H1 (cell line): ENCODE measurements around the gene DEFB126. TPM values are rescaled to one million over a fixed set of nuclear protein-coding genes. Genes with fewer than 3 reads are reported as not detected.

Source experiments
- CTCF ChIA-PET: fragments of 300-600 bp; sonication (Branson Sonifier 250); formaldehyde crosslinking; loops from one replicate; lab custom pipeline; 2021; ENCODE audit not compliant: partially characterized antibody; lab: Charles Lee
- POLR2A ChIA-PET: fragments of 300-600 bp; sonication (Branson Sonifier 250); formaldehyde crosslinking; loops from one replicate; lab custom pipeline; 2021; ENCODE audit warnings: inconsistent platforms; ENCODE audit not compliant: partially characterized antibody; lab: Charles Lee
- DNase-seq, 2 experiments: peaks; one replicate each; pipeline versions ENCODE4 v3.0.0 to v3.0.0-alpha.2; 2010 to 2022; ENCODE audit warnings: low spot score in 2 of 2, low read depth in 1 of 2, mixed read lengths in 1 of 2
- FAIRE-seq: peaks from 2 replicates; lab custom pipeline; 2011; peaks lifted over from hg19 to GRCh38; lab: Jason Lieb, UNC
- H2AFZ ChIP-seq: 2 replicates; pipeline ENCODE4 v1.8.1; 2012; ENCODE audit warnings: low read length, inconsistent platforms
- H2AK5ac ChIP-seq: 2 replicates; pipeline ENCODE4 v1.6.1; 2013; ENCODE audit warnings: low read depth, low read length
- H2BK120ac ChIP-seq: replicated peaks from 2 replicates; pipeline ENCODE3; 2013; ENCODE audit warnings: low read depth, low read length, inconsistent platforms
- H2BK12ac ChIP-seq: 2 replicates; pipeline ENCODE4 v1.6.1; 2013; ENCODE audit warnings: low read depth, low read length
- H2BK15ac ChIP-seq: 2 replicates; pipeline ENCODE4 v1.6.1; 2013; ENCODE audit warnings: low read length
- H2BK20ac ChIP-seq: 2 replicates; pipeline ENCODE4 v1.6.1; 2013; ENCODE audit warnings: low read length
- H2BK5ac ChIP-seq: 2 replicates; pipeline ENCODE4 v1.6.1; 2013; ENCODE audit warnings: low read depth, low read length
- H3K14ac ChIP-seq: 2 replicates; pipeline ENCODE4 v1.6.1; 2013; ENCODE audit warnings: inconsistent platforms; ENCODE audit not compliant: insufficient read length
- H3K18ac ChIP-seq: 2 replicates; pipeline ENCODE4 v1.6.1; 2013; ENCODE audit warnings: low read length; ENCODE audit errors: extremely low read depth
- H3K23ac ChIP-seq: 2 replicates; pipeline ENCODE4 v1.6.1; 2013; ENCODE audit warnings: inconsistent platforms; ENCODE audit not compliant: insufficient read length
- H3K23me2 ChIP-seq: 2 replicates; pipeline ENCODE4 v1.6.1; 2013; ENCODE audit warnings: low read depth, low read length
- H3K27ac ChIP-seq: 2 replicates; pipeline ENCODE4 v1.6.1; 2011; ENCODE audit warnings: low read depth, low read length, inconsistent platforms
- H3K27me3 ChIP-seq, 4 experiments: replicated peaks in 1 of 4; 1 replicate in 1 of 4; 2 replicates in 3 of 4; pipeline versions ENCODE4 v1.6.1 to v1.8.1; 2011 to 2013; ENCODE audit warnings: low read length in 3 of 4, mild to moderate bottlenecking in 3 of 4, inconsistent platforms in 2 of 4, mixed read lengths in 2 of 4, moderate library complexity in 1 of 4; ENCODE audit not compliant: control insufficient read depth in 3 of 4, insufficient read depth in 3 of 4; ENCODE audit errors: extremely low read depth in 1 of 4
- H3K36me3 ChIP-seq, 4 experiments: 2 replicates each; pipeline versions ENCODE4 v1.6.1 to v1.8.1; 2011 to 2013; ENCODE audit warnings: mild to moderate bottlenecking in 4 of 4, low read length in 3 of 4, moderate library complexity in 2 of 4, control low read depth in 1 of 4, inconsistent platforms in 1 of 4; ENCODE audit not compliant: insufficient read depth in 4 of 4, control insufficient read depth in 2 of 4
- H3K4ac ChIP-seq: replicated peaks from 2 replicates; pipeline ENCODE3; 2013; ENCODE audit warnings: low read length, low read depth, mixed read lengths, inconsistent platforms; ENCODE audit not compliant: insufficient read length
- H3K4me1 ChIP-seq, 4 experiments: replicated peaks in 1 of 4; 1 replicate in 1 of 4; 2 replicates in 3 of 4; pipeline versions ENCODE4 v1.6.1 to v1.8.1; 2011 to 2013; ENCODE audit warnings: low read length in 3 of 4, inconsistent platforms in 2 of 4, mixed read lengths in 1 of 4; ENCODE audit not compliant: insufficient read depth in 4 of 4, control insufficient read depth in 3 of 4
- H3K4me2 ChIP-seq, 2 experiments: 2 replicates each; pipeline versions ENCODE4 v1.6.1 to v1.8.1; 2011 to 2013; ENCODE audit warnings: low read depth in 2 of 2, low read length in 2 of 2, control low read depth in 1 of 2, inconsistent platforms in 1 of 2, mild to moderate bottlenecking in 1 of 2; ENCODE audit not compliant: insufficient read depth in 1 of 2
- H3K4me3 ChIP-seq, 4 experiments: fragments of 200-600, 300-600 bp in 1 of 4; sonication (generic), shearing (Covaris generic), sonication (Bioruptor Twin) in 1 of 4; 2 replicates each; pipeline versions ENCODE4 v1.5.1 to v1.8.1; 2011 to 2016; ENCODE audit warnings: low read length in 4 of 4, low read depth in 3 of 4, control low read depth in 2 of 4, inconsistent platforms in 2 of 4, mild to moderate bottlenecking in 2 of 4, mixed read lengths in 1 of 4, moderate library complexity in 1 of 4; ENCODE audit not compliant: insufficient read depth in 2 of 4; ENCODE audit errors: extremely low read depth in 1 of 4
- H3K56ac ChIP-seq: replicated peaks from 2 replicates; pipeline ENCODE3; 2013; ENCODE audit warnings: low read depth, mild to moderate bottlenecking, mixed read lengths, low read length, inconsistent platforms; ENCODE audit not compliant: insufficient read length
- H3K79me1 ChIP-seq: 2 replicates; pipeline ENCODE4 v1.6.1; 2013; ENCODE audit warnings: low read depth, low read length, control low read depth
- H3K79me2 ChIP-seq, 2 experiments: 2 replicates each; pipeline versions ENCODE4 v1.6.1 to v1.8.1; 2012 to 2013; ENCODE audit warnings: low read length in 2 of 2, mild to moderate bottlenecking in 2 of 2, inconsistent platforms in 1 of 2; ENCODE audit not compliant: insufficient read depth in 2 of 2, control insufficient read depth in 1 of 2
- H3K9ac ChIP-seq, 4 experiments: replicated peaks in 1 of 4; 1 replicate in 1 of 4; 2 replicates in 3 of 4; pipeline versions ENCODE4 v1.6.1 to v1.8.1; 2011 to 2013; ENCODE audit warnings: low read depth in 3 of 4, low read length in 3 of 4, control low read depth in 2 of 4, mild to moderate bottlenecking in 2 of 4, moderate library complexity in 2 of 4, inconsistent platforms in 1 of 4; ENCODE audit errors: extremely low read depth in 1 of 4
- H3K9me3 ChIP-seq, 2 experiments: 2 replicates each; pipeline versions ENCODE4 v1.6.1 to v1.8.1; 2012 to 2013; ENCODE audit warnings: mild to moderate bottlenecking in 2 of 2, moderate library complexity in 2 of 2, control low read depth in 1 of 2, inconsistent platforms in 1 of 2, low read depth in 1 of 2, low read length in 1 of 2, mixed read lengths in 1 of 2; ENCODE audit not compliant: insufficient read depth in 2 of 2
- H4K20me1 ChIP-seq, 2 experiments: replicated peaks in 1 of 2; 2 replicates each; pipeline versions ENCODE3 to v1.8.1; 2011 to 2013; ENCODE audit warnings: inconsistent platforms in 2 of 2, low read length in 2 of 2, mild to moderate bottlenecking in 1 of 2; ENCODE audit not compliant: insufficient read depth in 2 of 2, control insufficient read depth in 1 of 2
- H4K5ac ChIP-seq: 2 replicates; pipeline ENCODE4 v1.6.1; 2013; ENCODE audit warnings: low read length, low read depth, mixed read lengths, inconsistent platforms; ENCODE audit not compliant: insufficient read length
- H4K8ac ChIP-seq: 2 replicates; pipeline ENCODE4 v1.8.0; 2013; ENCODE audit warnings: mild to moderate bottlenecking, moderate library complexity, low read length, inconsistent platforms; ENCODE audit not compliant: insufficient read depth; ENCODE audit errors: extremely low read depth
- H4K91ac ChIP-seq: replicated peaks from 2 replicates; pipeline ENCODE3; 2013; ENCODE audit warnings: low read length, mixed read lengths, inconsistent platforms; ENCODE audit not compliant: insufficient read length
- CEBPB ChIP-seq: IDR thresholded peaks from 2 replicates; pipeline ENCODE4 v1.6.1; 2012; ENCODE audit warnings: low read depth, low read length
- CHD2 ChIP-seq: IDR thresholded peaks from 2 replicates; pipeline ENCODE4 v1.6.1; 2012; ENCODE audit warnings: low read length, improper control_type of control experiment
- EGR1 ChIP-seq: IDR thresholded peaks from 2 replicates; pipeline ENCODE4 v1.6.1; 2011; ENCODE audit warnings: low read depth, low read length, borderline replicate concordance
- HDAC2 ChIP-seq, 2 experiments: fragments of 300-600 bp in 1 of 2; sonication (generic) in 1 of 2; IDR thresholded peaks; 2 replicates each; pipeline ENCODE4 v1.6.1; 2011 to 2012; ENCODE audit warnings: low read depth in 2 of 2, low read length in 2 of 2, mild to moderate bottlenecking in 2 of 2, moderate library complexity in 2 of 2, borderline replicate concordance in 1 of 2, inconsistent platforms in 1 of 2
- MAFK ChIP-seq: IDR thresholded peaks from 2 replicates; pipeline ENCODE4 v1.6.1; 2012; ENCODE audit warnings: low read depth, mild to moderate bottlenecking, improper control_type of control experiment, low read length
- SP4 ChIP-seq: IDR thresholded peaks from 2 replicates; pipeline ENCODE4 v1.6.1; 2012; ENCODE audit warnings: low read length, inconsistent platforms
- WGBS, 2 experiments: shearing (Covaris generic) in 1 of 2; methylation state at CpG; one replicate each; pipeline versions ENCODE4 v1.1.6 to v1.1.7; 2013 to 2015; ENCODE audit warnings: low lambda C conversion rate in 2 of 2, mixed read lengths in 2 of 2, inconsistent platforms in 1 of 2, low coverage in 1 of 2, missing lambda C conversion rate in 1 of 2; ENCODE audit not compliant: insufficient replicate concordance in 2 of 2, insufficient coverage in 1 of 2, insufficient read length in 1 of 2; ENCODE audit errors: extremely low coverage in 1 of 2, missing lambda C conversion rate in 1 of 2; 5-methylcytosine and 5-hydroxymethylcytosine counted together
- polyA plus RNA-seq, 7 experiments: library from polyadenylated mRNA; depleted of rRNA in 3 of 7; stranded (reverse) in 5 of 7; unstranded in 2 of 7; fragments of >200 nt in 5 of 7; fragments of 200-250 nt in 2 of 7; gene quantifications; 1 replicate in 5 of 7; 2 replicates in 1 of 7; 4 replicates in 1 of 7; pipeline versions ENCODE4 v1.2.1 to v1.2.3, GENCODE V29; 2011 to 2013; ENCODE audit warnings: missing spikeins in 2 of 7, mixed read lengths in 2 of 7
- total RNA-seq: library from RNA; stranded (reverse); fragmentation: NEBNext Ultra II Directional; extraction: Animal tissue kit (Norgen Biotek cat#: 25700); gene quantifications from 2 replicates; pipeline ENCODE4 v1.2.1, GENCODE V29; 2021
- TF ChIP-seq, protein P1 (sequence below), 3 experiments: IDR thresholded peaks; 1 replicate in 2 of 3; 2 replicates in 1 of 3; pipeline versions ENCODE4 v1.5.1 to v1.6.1; 2011; ENCODE audit warnings: low read length in 3 of 3, mild to moderate bottlenecking in 3 of 3, inconsistent platforms in 2 of 3, low read depth in 1 of 3, moderate library complexity in 1 of 3; ENCODE audit not compliant: insufficient read depth in 1 of 3; ENCODE audit errors: control extremely low read depth in 1 of 3

The DEFB126 gene
- total and polyA plus RNA-seq, 2 of the 8 experiments (the other 6 are each of a cell fraction or from before 2014, with no cell fraction given), result not detected

GRCh38 chr20:157154-157553 is 14.8 kb downstream of the DEFB126 start, which contains the start of gene DEFB127:
Gene DEFB127 (plus strand): TSS chr20:157454. CDS start chr20:157545, 91 bp downstream.
- Histone ChIP-seq H3K27me3 (no peaks in the 10 kb centered on the region), H3K79me2 (no peaks in the 10 kb centered on the region), H4K91ac (no peak within 1 kb of the TSS), H2BK12ac (no peak within 1 kb of the TSS), H3K4me1 (no peaks in the 10 kb centered on the region), H3K4me3 (no peak within 1 kb of the TSS), H3K56ac (no peak within 1 kb of the TSS)
- TF ChIP-seq SP4 (no peak), MAFK (no peak), CHD2 (no peak), EGR1 (no peak), HDAC2 (IDR thresholded peaks at IDR 0.05; ENCODE audit: borderline replicate concordance in 1 of 2, low read depth in 2 of 2, low read length in 2 of 2) (no peak), CEBPB (no peak)
- TF ChIP-seq, protein P1, sequence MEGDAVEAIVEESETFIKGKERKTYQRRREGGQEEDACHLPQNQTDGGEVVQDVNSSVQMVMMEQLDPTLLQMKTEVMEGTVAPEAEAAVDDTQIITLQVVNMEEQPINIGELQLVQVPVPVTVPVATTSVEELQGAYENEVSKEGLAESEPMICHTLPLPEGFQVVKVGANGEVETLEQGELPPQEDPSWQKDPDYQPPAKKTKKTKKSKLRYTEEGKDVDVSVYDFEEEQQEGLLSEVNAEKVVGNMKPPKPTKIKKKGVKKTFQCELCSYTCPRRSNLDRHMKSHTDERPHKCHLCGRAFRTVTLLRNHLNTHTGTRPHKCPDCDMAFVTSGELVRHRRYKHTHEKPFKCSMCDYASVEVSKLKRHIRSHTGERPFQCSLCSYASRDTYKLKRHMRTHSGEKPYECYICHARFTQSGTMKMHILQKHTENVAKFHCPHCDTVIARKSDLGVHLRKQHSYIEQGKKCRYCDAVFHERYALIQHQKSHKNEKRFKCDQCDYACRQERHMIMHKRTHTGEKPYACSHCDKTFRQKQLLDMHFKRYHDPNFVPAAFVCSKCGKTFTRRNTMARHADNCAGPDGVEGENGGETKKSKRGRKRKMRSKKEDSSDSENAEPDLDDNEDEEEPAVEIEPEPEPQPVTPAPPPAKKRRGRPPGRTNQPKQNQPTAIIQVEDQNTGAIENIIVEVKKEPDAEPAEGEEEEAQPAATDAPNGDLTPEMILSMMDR (IDR thresholded peaks at IDR 0.05; ENCODE audit: control extremely low read depth in 1 of 3, insufficient read depth in 1 of 3, low read depth in 1 of 3, low read length in 3 of 3), result no peak
- TF ChIP-seq, all 59 proteins: peak for 0
- DNase-seq (no peak), FAIRE-seq (no peak)
- WGBS, 2 experiments, result 81% methylated on average over 5 of the region's 5 CpGs; no CpG with 5 or more reads in 1 of the 2 experiments
- no peak within 1 kb of the TSS for H2BK15ac ChIP-seq
- H2BK5ac ChIP-seq, result no peak within 1 kb of the TSS
- H3K23me2 ChIP-seq, result no peaks in the 10 kb centered on the region
- no peak within 1 kb of the TSS for H2AFZ ChIP-seq
- H3K18ac ChIP-seq, result no peak within 1 kb of the TSS
- H4K5ac ChIP-seq, result no peak within 1 kb of the TSS
- ChIA-PET CTCF (no interaction called here), POLR2A (no interaction called here)
- no peak within 1 kb of the TSS for H3K23ac ChIP-seq
- no peaks in the 10 kb centered on the region for H4K20me1 ChIP-seq
- H3K27ac ChIP-seq, result no peak within 1 kb of the TSS
- H3K14ac ChIP-seq, result no peak within 1 kb of the TSS
- H3K36me3 ChIP-seq, result no peaks in the 10 kb centered on the region
- H4K8ac ChIP-seq, result no peak within 1 kb of the TSS
- H3K4ac ChIP-seq, result no peak within 1 kb of the TSS
- no peaks in the 10 kb centered on the region for H3K79me1 ChIP-seq
- H2BK20ac ChIP-seq, result no peak within 1 kb of the TSS
- no peak within 1 kb of the TSS for H3K4me2 ChIP-seq
- no peak within 1 kb of the TSS for H2AK5ac ChIP-seq
- no peak within 1 kb of the TSS for H2BK120ac ChIP-seq
- peaks cover 36 to 45% of the 10 kb centered on the region in 2 experiments; a peak in 3 of 4 replicates for H3K9me3 ChIP-seq
- no peak within 1 kb of the TSS for H3K9ac ChIP-seq
